Measurements from ENCODE around the gene GLI1. TPM values are rescaled to one million over a fixed set of nuclear protein-coding genes. Genes with fewer than 3 reads are reported as not detected.

The GLI1 gene
- total RNA-seq, 2 donors from 2014 or later: 1.8 to 1.9 TPM

DNA sequence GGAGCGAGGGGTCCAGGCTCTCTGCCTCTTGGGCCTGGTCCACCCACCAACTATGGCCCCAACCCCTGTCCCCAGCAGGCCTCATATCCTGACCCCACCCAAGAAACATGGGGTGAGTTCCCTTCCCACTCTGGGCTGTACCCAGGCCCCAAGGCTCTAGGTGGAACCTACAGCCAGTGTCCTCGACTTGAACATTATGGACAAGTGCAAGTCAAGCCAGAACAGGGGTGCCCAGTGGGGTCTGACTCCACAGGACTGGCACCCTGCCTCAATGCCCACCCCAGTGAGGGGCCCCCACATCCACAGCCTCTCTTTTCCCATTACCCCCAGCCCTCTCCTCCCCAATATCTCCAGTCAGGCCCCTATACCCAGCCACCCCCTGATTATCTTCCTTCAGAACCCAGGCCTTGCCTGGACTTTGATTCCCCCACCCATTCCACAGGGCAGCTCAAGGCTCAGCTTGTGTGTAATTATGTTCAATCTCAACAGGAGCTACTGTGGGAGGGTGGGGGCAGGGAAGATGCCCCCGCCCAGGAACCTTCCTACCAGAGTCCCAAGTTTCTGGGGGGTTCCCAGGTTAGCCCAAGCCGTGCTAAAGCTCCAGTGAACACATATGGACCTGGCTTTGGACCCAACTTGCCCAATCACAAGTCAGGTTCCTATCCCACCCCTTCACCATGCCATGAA is 11.5 kb downstream of the GLI1 start:
- DNase-seq (peak in 1 of 2 donors; percentile 46), ATAC-seq (peak; percentile 87)
- intact Hi-C loops (cut with DNase I, micrococcal nuclease): no loop called here

DNA sequence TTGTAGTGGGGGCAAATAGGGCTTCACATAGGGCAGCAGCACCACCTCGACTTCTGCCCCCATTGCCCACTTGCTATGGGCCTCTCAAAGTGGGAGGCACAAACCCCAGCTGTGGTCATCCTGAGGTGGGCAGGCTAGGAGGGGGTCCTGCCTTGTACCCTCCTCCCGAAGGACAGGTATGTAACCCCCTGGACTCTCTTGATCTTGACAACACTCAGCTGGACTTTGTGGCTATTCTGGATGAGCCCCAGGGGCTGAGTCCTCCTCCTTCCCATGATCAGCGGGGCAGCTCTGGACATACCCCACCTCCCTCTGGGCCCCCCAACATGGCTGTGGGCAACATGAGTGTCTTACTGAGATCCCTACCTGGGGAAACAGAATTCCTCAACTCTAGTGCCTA is 12.1 kb downstream of the GLI1 start:
- DNase-seq (no peak), ATAC-seq (no peak)
- intact Hi-C loops (cut with DNase I, micrococcal nuclease): no loop called here

DNA sequence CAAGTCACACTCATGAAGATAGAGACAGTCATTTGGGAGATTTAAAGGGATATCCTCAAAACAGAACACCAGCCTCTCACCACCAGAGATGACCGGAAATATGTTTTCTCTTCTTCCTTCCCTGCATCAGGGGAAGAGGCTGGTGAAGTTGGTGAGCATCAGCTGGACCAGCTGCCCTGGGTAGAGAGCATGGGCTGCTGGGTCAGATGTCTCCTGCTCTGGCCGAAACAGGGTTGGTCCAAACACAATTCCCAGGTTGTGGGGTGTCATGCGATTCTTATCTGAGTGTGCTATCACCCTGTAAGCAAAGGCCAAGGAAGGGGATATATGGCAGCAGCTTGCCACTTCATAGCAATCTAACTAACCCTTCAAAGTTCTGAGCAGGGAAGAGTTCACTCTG is 12.8 kb downstream of the GLI1 start:
- ATAC-seq: no peak
- intact Hi-C loops (cut with DNase I, micrococcal nuclease): no loop called here
- no peak for DNase-seq

DNA sequence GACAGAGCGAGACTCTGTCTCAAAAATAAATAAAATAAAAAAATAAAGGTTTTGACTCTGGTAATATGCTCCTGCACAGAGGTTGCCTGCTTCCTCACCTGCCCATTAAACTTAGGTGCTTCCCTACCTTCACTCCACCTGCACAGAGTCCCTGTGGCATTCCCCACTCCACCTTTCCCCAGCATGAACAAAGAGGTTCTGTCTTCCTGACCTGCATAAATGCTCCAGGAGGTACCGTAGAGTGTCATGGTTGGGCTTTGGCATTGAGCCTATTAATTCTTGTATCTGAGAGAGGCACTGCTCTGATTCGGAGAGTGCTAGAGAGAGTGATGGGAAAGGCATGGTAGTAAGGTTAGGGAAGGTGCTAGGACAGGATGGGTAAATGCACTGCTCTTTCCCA is 13.8 kb downstream of the GLI1 start:
- intact Hi-C loops (cut with DNase I, micrococcal nuclease): no loop called here
- DNase-seq (no peak), ATAC-seq (no peak)

DNA sequence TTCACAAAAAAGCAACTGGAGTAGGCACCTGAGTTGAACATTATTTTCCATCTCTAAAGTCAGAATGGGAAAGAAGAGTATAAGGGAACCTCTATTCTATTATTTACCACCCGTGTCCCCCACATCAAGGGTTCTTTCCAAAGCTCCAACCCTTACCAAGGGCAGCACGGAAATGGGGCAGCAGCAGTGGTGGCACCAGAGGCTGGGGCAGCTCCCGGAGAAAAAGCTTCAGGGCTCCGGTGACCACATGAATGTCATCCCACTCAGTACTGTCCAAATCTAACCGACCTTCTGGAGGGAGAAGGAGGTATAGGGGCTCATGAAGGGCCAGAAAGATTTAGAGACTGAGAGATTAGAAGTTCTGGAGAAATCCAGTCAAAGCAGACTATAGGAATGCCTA is 14.3 kb downstream of the GLI1 start:
- DNase-seq (no peak), ATAC-seq (no peak)
- intact Hi-C loops (cut with DNase I, micrococcal nuclease): no loop called here

DNA sequence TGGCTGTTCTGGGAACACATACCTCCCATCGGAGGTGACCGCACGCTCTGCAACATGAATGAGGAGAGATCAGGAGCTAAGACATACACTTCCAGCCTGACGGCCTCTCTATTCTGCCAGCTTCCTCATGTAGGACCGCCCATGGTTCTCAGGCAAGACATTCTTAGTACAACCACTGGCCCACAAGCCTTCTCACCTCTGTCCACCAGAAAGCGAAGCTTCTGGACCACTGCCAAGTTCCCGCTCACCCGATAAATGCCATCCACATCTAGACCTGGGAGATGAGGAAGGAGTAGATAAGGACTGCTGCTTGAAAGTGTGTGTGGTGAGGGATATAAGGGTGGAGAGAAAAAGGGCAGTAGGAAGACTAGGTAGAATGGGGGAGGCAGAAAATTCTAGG is 14.8 kb downstream of the GLI1 start:
- ATAC-seq (no peak), DNase-seq (no peak)
- intact Hi-C loops (cut with DNase I, micrococcal nuclease): no loop called here

DNA sequence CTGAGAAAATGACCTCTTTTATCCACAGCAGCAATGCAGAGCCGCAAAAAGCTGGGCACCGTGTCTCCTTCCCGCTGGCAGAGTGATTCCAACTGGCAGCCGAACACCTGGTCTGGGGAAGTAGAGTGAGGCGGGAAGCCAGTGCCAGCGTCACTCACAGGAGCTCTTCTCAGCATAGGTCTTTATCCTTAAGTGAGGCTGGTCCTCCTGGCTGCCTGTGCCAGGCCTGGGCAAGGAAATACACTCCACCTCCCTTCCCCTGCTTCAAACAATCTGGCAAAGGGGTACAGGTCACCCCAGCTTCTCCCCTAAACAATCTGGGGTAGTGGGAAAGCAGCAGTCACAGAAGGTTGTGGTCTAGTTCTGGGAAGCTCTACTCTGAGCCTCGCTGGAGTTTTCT is 15.3 kb downstream of the GLI1 start:
- ATAC-seq (no peak), DNase-seq (no peak)
- intact Hi-C loops (cut with DNase I, micrococcal nuclease): no loop called here

DNA sequence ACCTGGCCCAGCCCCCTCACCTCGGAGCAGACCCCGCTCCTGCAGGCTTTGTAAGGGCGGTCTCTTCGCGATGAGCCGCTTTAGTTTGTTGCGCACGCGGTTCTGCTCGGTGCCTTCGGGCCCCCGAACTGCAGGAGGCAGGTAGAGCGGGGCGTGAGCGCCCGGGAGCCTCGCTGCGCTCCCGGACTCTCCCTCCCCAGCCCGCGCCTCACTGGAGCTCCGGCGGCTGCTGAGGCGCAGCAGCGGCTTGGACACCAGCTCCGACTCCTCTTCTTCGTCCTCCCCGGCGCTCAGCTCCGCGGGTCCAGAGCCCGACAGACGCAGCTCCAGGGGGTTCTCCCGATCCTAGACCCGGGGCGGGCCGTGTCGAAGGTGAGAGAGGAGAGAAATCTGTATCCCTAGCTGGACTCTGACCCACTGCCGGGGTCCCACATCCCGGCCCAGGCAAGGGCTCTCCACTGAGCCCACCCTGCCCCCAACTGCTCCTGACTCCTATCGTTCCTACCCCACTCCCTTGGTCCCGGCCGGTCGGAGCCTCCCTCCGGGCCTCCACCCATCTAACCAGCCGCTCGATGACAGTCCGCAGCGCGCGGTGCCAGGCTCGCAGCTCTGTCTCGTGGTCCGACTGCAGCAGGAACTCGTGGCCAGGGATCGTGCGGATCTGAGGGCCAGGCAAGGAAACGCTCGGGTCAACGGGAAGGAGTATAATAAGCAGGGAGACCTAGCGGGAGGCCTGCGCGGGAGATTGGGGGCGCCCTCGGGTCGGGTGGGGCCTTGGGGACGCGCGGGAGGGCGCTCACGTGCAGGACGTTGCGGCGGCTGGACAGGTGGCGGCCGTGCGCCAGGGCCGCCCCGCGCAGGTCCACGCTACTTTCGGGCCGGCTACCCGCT is 15.9 kb downstream of the GLI1 start:
- intact Hi-C loops (cut with DNase I, micrococcal nuclease): no loop called here
- DNase-seq (peak in 1 of 2 donors; percentile 47), ATAC-seq (peak; percentile 42)

DNA sequence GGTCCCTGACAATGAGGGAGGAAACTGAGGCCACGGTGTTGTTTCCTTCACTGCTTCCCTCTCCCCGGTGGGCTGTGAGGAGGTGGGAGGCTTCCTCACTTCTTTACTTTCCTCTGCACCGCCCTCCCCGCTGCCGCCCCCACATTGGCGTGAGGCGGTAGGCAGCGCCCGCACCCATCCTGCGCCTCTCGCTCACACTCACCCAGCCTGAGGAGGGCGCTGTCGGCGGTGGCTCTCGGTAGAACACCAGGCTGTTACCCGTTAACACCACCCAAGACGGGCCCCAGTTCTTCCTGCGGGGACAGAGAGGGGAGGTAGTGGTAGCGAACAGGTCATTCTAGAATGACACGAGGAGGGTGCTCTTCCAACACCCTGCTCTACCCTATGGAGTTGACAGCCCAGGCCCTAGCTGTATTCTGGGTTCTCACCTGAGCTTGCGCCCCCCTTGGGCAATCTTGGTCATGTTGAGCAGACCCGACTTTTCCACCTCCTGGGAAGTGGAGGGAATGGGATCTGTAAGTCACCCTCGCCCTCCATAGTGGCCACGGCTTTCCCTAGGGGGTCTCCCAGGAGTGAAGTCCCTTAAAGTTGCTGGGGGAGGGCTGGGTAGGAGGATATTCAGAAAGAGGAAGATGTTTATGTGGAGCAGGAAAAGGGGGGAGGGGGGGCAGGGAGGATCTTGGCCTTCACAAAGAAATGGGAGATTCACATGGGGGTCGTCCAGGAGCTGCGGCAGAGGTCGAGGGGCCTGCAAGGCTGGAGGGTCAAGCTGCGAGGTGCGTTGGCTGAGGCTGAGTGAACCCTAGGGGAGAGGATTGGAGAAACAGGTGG is 16.8 kb downstream of the GLI1 start:
- peak in 1 of 2 donors; percentile 61 for DNase-seq
- peak; percentile 5 for ATAC-seq
- intact Hi-C loops (cut with DNase I, micrococcal nuclease): no loop called here

DNA sequence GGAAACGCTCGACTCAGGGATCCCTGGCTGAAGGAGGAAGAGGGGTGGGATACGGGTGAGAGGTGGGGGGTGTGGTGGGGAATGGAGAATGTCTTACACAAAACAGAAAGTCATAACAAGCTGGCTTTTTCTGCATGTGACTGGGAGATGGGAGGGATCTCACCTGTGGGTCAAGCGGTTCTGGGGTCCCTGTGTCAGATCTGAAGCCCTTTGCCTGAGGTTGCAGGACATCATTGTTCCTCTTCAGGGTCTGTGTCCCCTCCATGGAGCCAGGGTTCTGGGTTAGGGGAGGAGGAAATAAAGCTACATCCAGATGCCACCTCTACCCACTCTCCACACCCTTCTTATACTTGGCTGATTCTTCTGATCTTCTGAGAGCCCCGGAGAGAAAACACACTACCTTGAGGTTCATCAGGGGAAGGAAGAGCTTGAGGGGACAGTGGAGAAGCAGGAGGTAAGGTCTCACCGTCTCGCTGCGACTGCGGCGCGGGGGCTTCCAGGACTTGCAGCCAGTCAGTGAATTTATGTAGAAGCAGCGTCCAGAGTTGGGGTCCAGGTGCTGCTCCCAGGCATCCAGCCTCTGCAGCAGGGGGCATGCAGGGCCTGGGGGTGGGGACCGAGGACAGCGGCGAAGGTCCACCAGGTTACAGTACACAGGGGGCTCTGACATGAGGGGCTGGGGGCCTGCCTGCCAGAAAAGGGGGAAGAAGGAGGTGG is 17.6 kb downstream of the GLI1 start:
- DNase-seq (no peak), ATAC-seq (no peak)
- intact Hi-C loops (cut with DNase I, micrococcal nuclease): no loop called here

DNA sequence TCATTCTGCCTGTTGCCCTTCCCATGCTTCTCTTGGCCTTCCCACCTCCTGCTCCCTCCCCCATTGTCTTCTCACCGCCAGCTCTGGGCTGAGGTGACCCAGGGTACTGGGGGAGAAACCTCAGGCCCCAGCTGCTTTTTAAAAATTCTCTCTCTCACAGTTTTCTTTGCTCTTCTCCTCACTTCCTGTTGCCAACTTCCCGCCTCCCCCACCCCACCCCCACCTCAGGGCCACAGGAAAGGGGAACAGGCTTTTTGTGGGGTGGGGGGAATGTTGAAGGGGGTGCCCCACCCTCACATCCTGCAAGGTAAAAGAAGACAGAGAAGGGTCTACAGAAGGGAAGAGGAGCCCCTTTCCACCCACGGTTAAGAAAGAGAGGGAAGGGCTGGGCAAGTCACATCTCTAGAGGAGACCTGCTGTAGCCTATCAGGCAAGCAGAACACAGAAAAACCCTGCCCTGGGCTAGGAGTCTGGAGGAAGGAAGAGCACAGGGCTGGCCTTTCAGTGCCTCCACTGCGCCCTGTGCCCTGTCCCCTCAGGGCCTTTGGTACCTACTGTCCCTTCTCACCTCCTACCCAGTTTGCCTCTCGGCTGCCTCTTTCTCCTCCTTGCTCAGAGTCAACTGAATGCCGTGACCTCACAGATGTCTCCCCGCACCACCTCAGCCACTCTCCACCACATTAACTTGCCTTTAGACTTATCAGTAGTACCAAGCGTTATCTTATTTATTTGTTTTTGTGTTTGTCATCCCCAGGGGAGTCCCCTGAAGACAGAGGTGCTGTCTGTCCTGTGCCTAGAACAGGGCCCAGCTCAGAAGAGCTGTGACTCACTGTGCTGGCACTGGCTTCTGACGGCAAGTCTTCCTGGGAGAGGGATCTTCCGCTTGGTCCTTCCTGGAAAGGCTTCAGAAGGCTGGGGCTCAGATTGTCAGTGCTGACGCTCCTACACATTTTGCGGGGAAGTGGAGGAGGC is 18.4 kb downstream of the GLI1 start:
- DNase-seq: no peak

DNA sequence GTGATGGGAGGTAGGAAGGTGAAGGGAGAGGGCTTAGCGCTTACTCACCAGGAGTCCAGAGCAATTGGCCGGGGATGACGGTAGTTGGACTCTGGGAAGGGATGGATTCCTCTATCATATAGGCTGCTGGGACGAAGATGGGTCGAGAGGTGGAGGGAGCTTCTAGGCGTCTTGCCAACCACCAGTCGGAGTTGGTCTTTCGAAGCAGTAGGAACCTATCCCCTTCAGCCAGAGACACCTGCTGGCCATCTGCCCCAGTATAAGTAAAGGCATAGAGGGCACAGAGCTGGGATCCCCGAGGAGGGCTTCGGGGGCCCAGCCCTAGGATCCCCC is 19.4 kb downstream of the GLI1 start:
- intact Hi-C loops (cut with DNase I, micrococcal nuclease): no loop called here
- ATAC-seq (no peak), DNase-seq (no peak)

More for the DNA sequence above, 18.4 kb downstream of the GLI1 start:
- intact Hi-C loops (cut with DNase I, micrococcal nuclease): no loop called here
- ATAC-seq: peak; percentile 13

DNA sequence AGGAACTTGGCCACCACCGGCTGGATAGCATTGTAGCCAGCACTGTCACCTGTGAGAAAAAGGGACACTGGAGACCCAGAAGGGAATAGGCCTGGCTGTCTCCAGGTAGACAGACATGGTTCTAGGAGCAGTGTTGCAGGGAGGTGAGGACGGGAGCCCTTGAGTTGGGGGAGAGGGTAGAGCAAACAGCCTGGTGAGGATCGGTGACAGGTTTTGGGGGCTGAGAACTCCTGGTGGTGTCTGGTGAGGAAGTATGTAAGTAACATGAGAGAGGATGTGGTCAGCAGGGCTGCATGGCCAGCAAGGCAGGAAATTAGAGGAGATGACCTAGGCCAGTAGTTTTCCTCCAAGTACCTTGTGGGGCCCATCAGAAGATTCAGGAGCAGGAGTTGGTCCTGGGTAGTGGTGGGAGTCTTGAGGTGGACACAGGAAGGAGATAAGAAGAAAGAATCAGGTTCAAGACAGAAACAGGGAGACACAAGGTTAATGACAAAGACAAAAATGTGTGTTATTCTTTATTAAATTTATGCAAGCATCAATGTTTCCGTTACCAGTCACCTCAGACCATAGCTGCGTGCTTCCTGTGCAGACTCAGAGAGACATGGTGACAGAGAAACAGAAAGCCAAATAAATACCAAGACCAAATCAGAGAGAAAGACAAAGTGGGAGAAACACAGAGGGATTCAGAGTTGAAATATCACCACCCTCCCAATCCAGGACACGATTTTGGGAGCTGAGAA is 20.0 kb downstream of the GLI1 start, which contains the start of gene ARHGAP9:
ARHGAP9 (minus strand) TSS at position 491 of the 740 bp plus-strand sequence; CDS start at position 31, 460 bp downstream.
- no peak for ATAC-seq
- no peak for DNase-seq
- intact Hi-C loops (cut with DNase I, micrococcal nuclease): no loop called here

DNA sequence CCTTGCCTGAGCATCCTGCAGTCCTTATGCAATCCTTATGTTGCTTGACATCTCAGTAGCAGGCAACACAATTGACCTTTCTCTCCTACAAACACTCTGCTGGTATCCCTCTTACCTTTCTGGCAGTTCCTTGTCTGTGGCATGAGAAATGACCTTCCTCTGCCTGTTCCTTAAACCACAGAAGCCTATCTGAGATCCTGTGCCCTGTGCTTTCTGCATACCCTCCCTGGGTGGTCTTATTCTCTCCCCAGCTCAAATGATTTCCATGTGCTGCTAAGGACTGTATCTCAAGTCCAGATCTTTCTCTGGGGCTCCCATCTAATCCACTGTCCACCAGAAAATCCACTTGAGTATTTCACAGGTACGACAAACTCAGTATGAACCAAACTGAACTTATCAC is 22.1 kb downstream of the GLI1 start:
- ATAC-seq (no peak), DNase-seq (no peak)
- intact Hi-C loops (cut with DNase I, micrococcal nuclease): no loop called here

DNA sequence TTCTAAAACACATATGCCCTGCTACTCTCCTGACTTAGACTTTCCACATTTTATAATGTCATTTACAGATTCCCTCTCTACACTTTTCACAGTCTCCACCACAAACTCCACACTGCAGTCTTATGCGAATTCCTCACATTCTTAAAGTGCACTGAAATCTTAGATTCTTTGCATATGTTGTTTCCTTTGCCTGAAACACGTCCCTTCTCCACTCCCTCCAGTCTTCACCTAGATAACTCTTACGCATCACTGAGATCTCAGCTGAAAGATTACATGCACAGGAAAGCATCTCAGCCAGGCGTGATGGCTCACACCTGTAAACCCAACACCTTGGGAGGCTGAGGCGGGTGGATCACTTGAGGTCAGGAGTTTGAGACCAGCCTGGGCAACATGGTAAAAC is 23.9 kb downstream of the GLI1 start:
- intact Hi-C loops (cut with DNase I, micrococcal nuclease): no loop called here
- ATAC-seq (no peak), DNase-seq (no peak)

DNA sequence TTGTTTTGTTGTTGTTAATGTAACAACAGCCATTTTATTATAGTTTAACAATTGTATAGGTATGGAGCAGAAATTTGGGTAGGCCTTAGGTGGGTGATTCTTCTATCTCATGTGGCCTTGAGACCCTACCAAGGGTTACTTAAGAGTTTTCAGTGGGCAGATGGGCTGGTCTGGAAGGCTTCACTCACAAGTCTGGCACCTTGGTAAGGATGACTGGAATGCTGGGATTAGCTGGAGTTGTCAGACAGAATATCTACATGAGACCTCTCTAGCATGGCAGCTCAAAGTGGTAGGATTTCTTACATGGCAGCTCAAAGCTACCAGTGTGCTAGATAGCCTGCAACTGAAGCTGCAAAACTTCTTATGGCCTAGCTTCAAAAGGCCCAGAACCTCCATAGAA is 26.1 kb downstream of the GLI1 start:
- no peak for ATAC-seq

DNA sequence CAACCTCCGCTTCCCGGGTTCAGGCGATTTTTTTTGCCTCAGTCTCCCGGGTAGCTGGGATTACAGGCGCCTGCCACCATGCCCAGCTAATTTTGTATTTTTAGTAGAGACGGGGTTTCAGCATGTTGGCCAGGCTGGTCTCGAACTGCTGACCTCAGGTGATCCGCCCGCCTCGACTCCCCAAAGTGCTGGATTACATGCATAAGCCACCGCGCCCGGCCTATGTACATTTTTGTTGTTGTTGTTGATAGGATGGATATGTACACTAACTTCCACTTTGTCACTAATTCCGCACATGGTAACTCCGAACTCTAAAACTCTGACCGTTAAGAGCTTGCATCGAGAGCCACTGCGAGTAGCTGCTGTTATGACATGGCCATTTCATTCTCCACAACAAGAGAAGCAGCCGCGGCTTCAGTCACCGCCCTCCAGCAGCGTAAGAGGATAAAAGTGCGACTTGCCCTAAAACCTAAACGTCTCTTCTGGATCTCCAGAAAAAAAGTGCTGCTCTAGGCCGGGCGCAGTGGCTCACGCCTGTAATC is 27.5 kb downstream of the GLI1 start:
- intact Hi-C loops (cut with DNase I, micrococcal nuclease): no loop called here
- DNase-seq: no peak
- ATAC-seq: no peak

More for the DNA sequence above, 26.1 kb downstream of the GLI1 start:
- intact Hi-C loops (cut with DNase I, micrococcal nuclease): no loop called here
- DNase-seq: no peak

Measured in left colon (tissue), 2 donors.